ENCODE data around the gene RANBP17.

RANBP17 gene

DNA sequence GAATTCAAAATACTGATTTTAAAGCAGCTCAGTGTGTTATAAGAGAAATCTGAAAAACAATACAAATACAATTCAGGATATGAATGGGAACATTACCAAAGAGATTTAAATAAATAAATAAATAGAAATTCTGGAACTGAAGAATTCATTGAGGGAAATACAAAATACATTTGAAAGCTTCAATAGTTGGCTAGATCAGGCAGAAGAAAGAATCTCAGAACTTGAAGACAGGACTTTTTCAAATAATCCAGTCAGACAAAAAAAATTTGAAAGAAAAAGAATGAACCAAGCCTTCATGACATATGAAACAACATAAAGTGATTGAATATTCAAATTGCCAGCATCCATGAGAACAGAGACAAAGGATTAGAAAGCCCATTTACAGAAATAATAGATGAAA lies 387.6 kb downstream of the RANBP17 start:
- DNase-seq (ENCODE audit: low read depth, low spot score): no peak

DNA sequence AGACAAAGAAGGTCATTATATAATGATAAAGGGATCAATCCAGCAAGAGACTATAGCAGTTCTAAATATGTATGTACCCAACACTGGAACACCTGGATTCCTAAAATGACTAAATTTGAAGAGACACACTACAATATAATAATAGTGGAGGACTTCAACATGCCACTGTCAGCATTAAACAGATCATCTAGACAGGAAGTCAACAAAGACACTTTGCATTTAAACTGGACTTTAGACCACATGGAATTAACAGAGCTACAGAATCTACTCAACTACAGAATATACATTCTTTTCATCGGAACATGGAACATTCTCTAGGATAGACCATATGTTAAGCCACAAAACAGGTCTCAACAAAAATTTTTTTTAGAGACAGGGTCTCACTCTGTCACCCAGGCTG lies 388.9 kb downstream of the RANBP17 start:
- DNase-seq (ENCODE audit: low read depth, low spot score): no peak

DNA sequence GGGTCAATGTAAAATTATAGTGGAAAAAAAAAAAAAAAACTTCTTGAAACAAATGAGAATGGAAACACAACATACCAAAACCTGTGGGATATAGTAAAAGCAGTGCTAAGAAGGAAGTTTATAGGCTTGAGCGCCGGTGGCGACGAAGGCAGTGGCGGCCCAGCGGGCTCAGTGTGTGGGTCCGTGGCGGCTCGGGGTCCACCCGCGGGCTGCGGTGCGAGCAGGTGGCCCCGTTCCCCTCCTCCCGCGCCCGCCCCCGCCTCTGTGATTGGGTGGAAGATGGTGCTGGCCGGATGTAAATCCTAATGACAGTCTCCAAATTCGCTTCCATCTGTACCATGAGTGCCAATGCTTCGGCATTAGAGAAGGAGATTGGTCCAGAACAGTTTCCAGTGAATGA lies 389.7 kb downstream of the RANBP17 start:
- no peak for DNase-seq (ENCODE audit: low read depth, low spot score)

DNA sequence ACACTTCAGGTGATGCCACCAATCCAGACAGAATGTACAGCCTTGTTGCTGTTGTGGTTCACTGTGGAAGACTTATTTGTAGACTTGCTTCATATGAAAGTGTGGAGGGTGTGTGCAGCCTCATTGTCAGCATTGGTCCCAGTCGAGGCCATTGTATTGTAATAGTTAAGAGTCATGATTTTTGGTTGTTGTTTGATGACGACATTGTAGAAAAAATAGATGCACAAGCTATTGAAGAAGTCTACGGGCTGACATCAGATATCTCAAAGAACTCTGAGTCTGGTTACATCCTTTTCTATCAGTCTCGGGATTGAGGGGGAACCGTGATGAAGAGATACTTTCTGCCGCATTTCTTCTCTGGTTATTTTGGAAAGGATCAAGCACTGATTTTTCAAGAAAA lies 390.9 kb downstream of the RANBP17 start:
- DNase-seq (ENCODE audit: low read depth, low spot score): no peak

DNA sequence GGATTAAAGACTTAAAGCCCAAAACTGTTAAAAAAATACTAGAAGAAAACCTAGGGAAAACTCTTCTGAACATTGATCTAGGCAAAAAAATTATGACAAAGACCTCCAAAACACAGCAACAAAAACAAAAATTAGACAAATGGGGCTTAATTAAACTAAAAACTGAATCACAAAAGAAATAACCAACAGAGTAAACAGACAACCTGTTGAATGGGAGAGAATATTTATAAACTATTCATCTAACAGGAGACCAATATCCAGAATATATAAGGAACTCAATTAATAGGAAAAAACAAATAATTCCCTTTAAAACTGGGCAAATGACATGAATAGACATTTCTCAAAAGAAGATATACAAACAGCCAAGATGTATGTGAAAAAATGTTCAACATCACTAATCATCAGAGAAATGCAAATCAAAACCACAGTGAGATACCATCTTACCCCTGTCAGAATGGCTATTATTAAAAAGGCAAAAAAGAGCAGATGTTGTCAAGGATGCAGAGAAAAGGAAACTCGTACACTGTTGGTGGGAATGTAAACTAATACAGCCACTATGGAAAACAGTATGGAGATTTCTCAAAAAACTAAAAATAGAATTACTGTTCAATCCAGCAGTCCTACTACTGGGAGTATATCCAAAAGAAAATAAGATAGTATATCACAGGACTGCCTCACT lies 397.1 kb downstream of the RANBP17 start:
- DNase-seq (ENCODE audit: low read depth, low spot score): no peak

DNA sequence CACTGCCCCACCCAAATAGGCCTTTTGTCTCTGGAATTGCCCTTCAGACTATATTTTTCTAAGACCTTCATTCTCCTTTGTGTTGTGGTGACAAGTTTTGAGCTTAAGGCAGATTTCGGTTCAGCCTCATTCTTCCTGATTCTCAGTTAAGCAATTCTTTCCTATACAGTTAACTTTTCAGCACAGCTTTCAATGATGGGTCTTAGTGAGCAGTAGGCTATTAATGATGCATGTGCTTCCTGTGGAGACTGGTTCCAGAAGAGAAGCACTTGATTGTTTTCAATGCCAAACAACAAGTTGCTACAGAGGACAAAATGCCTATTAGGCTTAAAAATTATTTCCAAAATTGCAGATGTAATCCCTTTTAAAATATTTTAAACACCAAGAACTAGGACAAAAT lies 399.5 kb downstream of the RANBP17 start:
- DNase-seq (ENCODE audit: low read depth, low spot score): no peak

DNA sequence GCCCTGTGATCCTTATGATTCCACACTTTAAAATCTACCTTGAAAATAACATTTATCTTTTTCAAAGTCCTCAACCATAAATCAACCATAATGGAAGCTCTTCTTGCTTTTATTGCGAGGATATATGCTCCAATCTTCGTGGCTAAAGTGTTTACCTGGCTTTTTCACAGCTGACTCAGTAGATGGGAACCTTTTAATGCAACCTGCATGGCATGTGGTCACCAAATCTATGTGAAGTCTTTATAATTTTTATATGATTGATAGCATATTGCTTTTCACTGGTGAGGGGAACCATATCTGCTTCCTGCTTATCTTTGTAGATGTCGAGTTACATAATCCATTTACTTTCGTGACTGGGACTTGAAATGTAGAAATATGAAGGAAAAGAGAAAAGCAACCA lies 400.1 kb downstream of the RANBP17 start:
- no peak for DNase-seq (ENCODE audit: low read depth, low spot score)

DNA sequence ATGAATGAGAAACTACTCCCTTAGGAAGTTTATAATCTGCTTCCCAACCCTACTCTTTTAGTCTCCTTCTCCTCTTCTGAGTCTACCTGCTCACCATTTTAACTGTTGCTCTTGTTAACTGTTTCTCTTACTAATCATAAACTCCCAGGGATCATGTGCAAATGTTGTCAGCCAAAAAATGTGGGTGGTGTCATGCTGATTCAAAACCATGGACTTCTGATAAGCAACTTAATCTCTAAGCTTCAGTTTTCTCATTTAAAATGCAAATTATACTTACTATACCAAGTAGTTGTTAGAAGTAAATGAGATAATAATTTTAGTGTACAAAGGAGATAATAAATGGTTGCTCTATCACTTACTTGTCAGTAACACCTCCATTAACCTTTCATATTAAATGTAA lies 401.4 kb downstream of the RANBP17 start:
- DNase-seq (ENCODE audit: low read depth, low spot score): no peak

DNA sequence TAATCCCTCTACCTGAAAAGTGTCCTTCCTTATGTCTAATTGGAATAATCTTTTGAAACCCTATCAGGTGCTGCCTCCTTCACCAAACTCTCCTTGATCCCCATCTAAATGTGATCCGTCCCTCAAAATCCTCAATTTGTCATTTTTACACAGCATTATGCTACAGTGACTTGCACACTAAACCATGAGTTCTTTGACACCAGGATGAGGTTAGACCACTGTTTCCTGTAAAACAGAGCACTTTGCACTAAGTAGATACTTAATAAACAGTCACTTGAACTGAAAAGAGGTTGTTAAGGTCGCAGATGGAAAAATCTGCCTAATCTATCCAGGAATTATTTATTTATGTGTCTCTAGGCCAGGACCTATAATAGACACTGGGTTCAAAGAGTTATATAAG lies 403.0 kb downstream of the RANBP17 start:
- no peak for DNase-seq (ENCODE audit: low read depth, low spot score)

DNA sequence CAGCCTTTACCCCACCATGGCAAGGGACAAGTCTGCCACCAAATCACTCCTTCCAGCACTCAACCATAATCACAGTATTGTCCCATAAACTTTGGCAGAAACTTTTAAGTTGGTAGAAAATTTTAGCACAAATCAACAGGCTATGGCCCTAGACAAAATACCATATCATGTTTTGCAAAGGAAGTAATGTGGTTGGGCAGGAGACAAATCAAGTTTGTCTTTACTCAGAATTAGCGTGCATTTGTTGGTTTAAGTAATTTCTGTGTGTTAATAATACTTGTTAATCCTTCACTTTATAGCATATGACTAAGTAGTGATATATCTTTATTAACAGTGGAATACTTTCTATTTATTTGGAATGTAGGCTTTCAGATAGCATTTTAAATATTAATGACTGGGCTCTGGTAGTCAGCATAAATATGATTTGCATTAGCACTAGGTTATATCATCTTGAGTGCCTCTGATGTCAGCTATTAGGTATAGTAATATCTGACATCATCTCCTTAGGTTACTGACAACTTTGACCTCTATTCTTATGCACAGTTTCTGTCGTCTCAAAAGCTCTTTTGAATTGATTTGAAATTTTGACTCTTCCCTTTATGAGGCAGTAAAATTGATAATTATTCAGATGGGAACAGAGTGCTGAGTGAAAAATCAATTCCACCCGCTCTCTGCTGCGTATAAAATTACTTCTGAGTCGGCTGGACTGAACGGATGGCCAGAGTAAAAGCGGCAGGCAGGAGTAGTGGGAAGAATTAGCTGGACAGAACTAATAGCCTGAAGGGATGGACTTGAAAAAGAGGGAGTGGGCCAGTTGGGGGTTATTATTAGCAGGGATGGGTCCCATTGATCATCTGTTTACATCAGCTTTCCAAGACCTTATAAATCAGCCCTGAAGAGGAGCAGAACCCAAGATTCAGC lies 407.1 kb downstream of the RANBP17 start:
- no peak for DNase-seq (ENCODE audit: low read depth, low spot score)

DNA sequence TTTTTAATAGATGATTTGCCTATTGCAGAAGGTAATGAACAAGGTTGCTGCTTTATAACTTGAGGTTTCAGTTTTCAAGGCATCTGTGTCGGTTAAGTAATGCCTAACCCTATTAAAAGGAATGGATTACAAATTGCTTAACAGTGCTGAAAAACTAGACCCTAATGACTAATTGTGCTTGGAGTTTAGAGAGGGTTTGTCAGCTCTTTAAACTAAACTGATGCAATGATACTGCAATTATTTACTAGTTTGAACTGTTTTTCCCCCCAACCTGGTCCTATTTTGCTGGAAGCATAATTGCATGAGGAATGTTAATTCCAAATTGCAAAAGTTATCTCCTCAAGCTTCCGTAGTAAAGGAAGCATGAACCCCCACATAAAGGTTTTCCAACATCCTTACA lies 407.9 kb downstream of the RANBP17 start:
- DNase-seq (ENCODE audit: low read depth, low spot score): no peak

DNA sequence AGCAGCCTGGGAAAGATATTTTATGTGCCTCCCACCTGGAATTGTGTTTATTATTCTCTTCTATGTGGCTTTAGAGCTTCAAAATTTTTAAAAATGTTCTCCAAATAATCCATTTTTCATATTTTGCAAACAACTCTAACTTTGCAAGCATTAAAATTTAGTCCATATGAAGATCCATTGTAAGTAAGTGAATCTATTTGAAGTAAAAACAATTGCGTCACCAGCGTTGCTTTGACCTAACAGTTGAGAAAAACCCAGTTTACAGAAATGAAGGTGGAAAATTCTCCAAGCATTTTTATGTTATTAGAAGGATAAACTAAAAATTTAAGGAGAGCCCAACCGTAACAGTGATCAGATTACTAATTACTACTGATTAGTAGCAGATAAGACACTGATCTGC lies 408.3 kb downstream of the RANBP17 start:
- DNase-seq (ENCODE audit: low read depth, low spot score): no peak

DNA sequence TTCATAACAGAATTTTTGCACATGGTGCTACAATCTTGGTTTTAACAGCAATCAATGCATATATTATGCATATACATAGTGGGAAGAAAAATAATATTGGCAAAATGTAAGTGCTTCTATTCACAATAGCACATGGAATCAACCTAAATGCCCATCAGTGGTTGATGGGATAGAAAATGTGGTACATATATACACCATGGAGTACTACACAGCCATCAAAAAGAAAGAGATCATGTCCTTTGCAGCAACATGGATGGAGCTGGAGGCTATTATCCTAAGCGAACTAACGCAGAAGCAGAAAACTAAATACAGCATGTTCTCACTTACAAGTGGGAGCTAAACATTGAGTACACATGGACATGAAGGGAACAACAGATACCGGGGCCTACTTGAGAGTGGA lies 410.0 kb downstream of the RANBP17 start:
- no peak for DNase-seq (ENCODE audit: low read depth, low spot score)

DNA sequence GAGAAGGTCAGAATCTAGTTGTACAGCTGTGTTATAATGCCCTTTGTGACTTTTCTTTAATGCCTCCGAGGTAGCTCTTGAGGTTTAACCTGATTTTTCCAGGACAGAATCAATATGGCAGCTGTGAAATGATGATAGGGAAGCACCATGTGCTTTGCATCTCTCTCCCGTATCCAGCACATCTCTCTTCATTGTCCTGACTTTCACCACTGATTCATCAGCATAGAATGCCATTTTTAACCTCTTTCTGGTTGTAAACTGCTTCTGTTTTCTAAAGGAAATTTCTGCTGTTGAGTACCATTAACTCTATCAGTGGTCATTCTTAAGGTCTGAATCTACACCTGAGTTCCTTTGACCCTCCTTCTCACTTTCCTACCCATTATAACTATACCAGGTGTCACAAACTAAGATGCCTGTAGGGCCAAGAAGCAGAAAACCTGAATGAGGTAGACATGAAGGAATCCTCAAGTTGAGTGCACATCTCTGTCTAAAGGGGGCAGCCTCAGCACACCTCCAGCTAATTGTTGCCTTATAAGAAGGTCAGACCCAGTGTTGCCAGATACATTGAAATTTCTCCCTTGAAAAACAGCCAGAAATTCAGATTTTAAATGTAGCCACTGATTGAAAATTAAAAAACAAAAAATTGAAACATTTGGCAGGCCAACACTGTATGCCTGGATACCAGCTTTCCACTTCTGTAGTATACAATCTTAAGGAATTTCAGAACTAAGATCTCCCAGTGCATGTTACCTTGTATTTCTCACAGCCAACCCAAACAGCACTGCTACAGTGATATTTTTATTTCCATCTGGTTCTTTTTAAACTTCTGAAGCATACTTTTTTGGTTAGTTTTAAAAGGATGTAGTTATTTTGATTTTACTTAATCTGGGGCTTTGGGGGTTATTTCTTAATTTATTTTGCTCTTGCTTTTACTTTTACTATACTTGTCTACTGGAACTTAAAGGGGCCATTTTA lies 411.5 kb downstream of the RANBP17 start:
- DNase-seq (ENCODE audit: low read depth, low spot score): no peak

DNA sequence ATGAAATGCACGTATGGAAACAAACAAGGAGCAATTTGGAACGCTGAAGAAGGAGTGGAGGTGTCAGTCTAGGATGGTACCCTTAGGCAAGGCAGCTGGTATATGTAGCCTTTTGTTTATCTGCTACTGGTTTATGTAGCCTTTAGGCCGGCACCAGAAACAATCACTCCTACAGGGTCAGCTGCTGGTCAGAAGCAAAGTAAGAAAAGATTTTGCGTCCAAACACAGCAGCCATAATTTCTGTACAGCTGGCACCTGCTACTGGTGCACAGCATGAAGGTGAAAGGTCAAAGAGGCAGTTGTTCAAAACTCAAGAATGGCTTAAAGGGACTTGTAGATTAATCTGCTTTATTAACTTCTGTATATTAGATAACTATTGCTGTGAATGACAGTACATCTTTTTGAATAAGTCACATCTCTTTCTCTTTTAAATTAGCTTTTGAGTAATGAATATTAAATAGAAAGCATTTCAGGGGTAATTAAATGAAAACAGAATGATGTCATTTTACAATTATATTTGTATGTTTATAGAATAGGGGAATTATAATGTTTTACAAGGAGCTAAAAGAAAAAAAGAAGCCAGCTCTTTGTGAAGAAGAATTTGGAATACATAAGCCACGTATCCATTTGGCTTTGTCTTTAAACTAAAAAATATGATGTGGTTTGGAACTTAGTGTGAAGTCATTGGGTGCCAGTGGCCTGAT lies 414.2 kb downstream of the RANBP17 start:
- DNase-seq (ENCODE audit: low read depth, low spot score): no peak

DNA sequence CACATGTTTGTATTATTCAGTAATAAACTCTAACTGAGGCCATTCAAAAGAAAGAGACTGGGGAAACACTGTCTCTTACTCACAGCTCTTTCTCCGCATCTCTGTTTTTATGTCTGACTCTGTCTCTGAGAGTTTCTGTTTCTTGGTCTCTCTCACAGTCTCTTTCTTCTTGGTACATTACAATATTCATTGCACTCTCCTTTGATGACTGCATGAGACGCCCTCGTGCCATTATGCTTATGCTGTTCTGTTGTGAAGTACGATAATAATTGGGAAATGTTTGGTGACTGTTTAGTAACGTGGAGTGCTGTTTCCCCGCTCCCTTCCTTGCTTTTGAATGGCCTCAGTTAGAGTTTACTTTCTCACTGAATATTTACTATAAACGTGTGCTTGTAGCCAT lies 421.9 kb downstream of the RANBP17 start:
- DNase-seq (ENCODE audit: low read depth, low spot score): no peak

DNA sequence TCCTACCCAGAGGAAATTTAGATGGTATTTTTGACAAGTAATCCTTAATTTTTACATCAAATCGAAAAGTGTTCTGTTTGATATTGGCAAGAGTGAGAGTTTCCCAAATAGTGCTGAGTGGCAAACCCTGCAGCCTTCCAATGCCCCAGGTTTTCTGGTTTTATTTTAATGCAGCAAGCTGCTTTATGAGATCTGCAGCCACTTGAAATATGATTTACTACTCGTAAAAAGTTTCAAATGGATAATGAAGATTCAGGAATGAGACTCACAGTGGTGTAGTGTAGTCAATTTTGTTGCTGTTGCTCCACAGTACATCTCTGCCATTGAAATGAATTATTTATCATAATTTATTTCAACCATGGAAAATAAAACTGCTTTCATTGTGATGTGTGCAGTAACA lies 423.6 kb downstream of the RANBP17 start:
- no peak for DNase-seq (ENCODE audit: low read depth, low spot score)

DNA sequence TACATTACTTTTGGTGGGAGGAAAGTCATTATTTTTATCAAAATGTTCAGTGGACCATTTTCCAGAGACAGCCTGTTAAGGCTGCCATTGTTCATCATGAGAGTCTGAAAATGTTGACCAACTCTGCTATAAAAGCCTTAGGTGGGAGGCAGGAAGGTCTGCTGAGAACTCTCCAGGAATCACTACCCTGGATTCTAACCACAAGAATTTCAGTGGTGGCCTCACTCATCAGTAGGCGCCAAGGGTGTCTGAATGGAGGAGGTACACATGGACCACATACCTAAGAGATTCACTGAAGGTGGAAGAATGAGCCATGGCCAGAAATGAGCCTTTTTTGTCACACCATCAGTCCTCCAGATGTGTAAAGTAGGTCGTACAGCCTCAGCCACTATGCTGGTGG lies 426.2 kb downstream of the RANBP17 start:
- DNase-seq (ENCODE audit: low read depth, low spot score): no peak

DNA sequence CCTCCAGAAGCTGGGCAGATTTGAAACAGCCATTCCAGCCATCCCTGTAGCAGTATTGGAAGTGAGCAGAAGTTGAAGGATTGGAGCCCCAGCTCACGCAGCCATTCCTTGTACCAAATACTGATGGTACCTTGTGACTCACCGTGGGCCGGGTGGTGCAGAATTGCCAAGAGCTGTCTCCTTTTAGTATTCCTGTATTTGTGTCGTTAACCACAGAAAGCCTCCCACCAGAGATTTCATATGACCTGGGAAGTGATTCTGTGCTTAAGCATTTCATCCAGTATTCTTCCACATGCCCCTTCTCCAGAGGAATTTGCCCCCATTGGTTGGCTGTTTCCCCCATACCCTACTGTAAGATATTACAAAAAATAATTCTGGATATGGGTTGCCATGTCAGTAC lies 429.6 kb downstream of the RANBP17 start:
- DNase-seq (ENCODE audit: low read depth, low spot score): no peak

DNA sequence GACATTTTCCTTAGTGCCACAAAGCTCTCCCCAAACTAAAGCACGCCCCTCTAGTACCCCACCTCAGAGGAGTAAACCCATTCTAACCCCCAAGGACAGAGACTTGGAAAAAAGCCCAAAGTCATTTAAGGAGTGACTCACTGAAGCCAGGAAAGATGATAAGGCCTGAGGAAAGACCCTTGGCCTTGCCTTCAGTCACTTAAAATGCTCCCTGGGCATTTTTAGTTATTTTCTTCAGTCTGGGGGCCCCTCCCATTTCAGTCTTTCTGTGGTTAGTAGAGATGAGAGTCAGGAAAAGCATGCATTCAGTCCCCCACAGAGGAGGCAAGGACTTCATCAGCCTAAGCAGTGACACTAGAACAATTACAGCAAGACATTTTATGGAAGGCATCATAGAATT lies 433.5 kb downstream of the RANBP17 start:
- no peak for DNase-seq (ENCODE audit: low read depth, low spot score)

DNA sequence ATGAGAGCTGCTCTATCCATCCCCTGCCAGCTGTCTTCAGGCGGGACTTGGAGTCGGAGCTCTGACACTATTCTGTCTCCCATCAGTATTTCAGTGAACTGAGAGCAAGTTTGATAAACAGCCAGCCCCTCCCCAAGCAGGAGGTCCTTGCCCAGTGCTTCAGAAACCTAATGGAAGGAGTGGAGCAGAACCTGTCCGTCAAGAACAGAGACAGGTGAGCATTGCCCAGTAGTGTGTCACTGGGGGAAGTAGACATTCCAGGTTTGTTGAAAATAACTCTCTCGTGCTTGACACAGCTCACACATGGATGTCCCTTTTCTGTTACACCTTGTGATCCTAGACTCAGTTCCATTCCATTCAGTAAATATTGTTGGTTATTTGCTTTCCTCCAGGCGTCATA lies 434.0 kb downstream of the RANBP17 start:
- no peak for DNase-seq (ENCODE audit: low read depth, low spot score)
